RWPE2 (cell line): ENCODE data around the gene FOXR1.
A peak's percentile ranks its signal among the peaks of the same experiment; 100 is the strongest.

ENCODE experiments used
- ATAC-seq: fragments of 200-7000 bp; cut with Tn5 transposase; 3 replicates; pipeline ENCODE4 v1.9.1; 2021; ENCODE audit warnings: low read depth
- DNase-seq: peaks from one replicate; pipeline ENCODE4 v3.0.0-alpha.2; 2020; ENCODE audit warnings: low spot score
- H3K27ac ChIP-seq: fragments of 450-650 bp; 2 replicates; pipeline ENCODE4 v1.5.1; 2017; ENCODE audit warnings: mild to moderate bottlenecking; ENCODE audit not compliant: poor library complexity, severe bottlenecking
- H3K27me3 ChIP-seq: fragments of 250-450 bp; sonication (Bioruptor Pico); 2 replicates; pipeline ENCODE4 v1.5.1; 2021; ENCODE audit warnings: mild to moderate bottlenecking, moderate library complexity; ENCODE audit not compliant: insufficient read depth, poor library complexity, severe bottlenecking
- H3K36me3 ChIP-seq: fragments of 250-450 bp; sonication (Bioruptor Pico); 2 replicates; pipeline ENCODE4 v1.5.1; 2020; ENCODE audit warnings: low read depth, mild to moderate bottlenecking, moderate library complexity
- H3K4me1 ChIP-seq: fragments of 250-450 bp; sonication (Bioruptor Pico); 2 replicates; pipeline ENCODE4 v1.5.1; 2021; ENCODE audit warnings: mild to moderate bottlenecking, moderate library complexity; ENCODE audit not compliant: insufficient read depth, poor library complexity, severe bottlenecking
- H3K4me3 ChIP-seq: fragments of 250-450 bp; sonication (Bioruptor Pico); 2 replicates; pipeline ENCODE4 v1.5.1; 2021; ENCODE audit warnings: mild to moderate bottlenecking, moderate library complexity; ENCODE audit not compliant: severe bottlenecking
- H3K9me3 ChIP-seq: fragments of 250-450 bp; sonication (Bioruptor Pico); 2 replicates; pipeline ENCODE4 v1.5.1; 2021; ENCODE audit warnings: mild to moderate bottlenecking, moderate library complexity; ENCODE audit not compliant: severe bottlenecking
- TF ChIP-seq, protein P1 (sequence below): fragments of 450-650 bp; IDR thresholded peaks from one replicate; pipeline ENCODE4 v1.5.1; 2017; ENCODE audit warnings: mild to moderate bottlenecking, moderate library complexity; ENCODE audit not compliant: poor library complexity, severe bottlenecking

FOXR1 gene

GRCh38 chr11:118924591-118925585, 46.7 kb upstream of the FOXR1 start:
- ATAC-seq: no peak
- no peaks in the 10 kb centered on the region for H3K9me3 ChIP-seq
- peaks cover 29% of the 10 kb centered on the region for H3K36me3 ChIP-seq
- peak overlapping the region; percentile 100 for H3K27ac ChIP-seq
- peaks cover 19% of the 10 kb centered on the region for H3K4me1 ChIP-seq
- peak overlapping the region; percentile 82 for H3K4me3 ChIP-seq
- DNase-seq: no peak
- TF ChIP-seq, protein P1, sequence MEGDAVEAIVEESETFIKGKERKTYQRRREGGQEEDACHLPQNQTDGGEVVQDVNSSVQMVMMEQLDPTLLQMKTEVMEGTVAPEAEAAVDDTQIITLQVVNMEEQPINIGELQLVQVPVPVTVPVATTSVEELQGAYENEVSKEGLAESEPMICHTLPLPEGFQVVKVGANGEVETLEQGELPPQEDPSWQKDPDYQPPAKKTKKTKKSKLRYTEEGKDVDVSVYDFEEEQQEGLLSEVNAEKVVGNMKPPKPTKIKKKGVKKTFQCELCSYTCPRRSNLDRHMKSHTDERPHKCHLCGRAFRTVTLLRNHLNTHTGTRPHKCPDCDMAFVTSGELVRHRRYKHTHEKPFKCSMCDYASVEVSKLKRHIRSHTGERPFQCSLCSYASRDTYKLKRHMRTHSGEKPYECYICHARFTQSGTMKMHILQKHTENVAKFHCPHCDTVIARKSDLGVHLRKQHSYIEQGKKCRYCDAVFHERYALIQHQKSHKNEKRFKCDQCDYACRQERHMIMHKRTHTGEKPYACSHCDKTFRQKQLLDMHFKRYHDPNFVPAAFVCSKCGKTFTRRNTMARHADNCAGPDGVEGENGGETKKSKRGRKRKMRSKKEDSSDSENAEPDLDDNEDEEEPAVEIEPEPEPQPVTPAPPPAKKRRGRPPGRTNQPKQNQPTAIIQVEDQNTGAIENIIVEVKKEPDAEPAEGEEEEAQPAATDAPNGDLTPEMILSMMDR: no peak
- H3K27me3 ChIP-seq: no peaks in the 10 kb centered on the region

DNA sequence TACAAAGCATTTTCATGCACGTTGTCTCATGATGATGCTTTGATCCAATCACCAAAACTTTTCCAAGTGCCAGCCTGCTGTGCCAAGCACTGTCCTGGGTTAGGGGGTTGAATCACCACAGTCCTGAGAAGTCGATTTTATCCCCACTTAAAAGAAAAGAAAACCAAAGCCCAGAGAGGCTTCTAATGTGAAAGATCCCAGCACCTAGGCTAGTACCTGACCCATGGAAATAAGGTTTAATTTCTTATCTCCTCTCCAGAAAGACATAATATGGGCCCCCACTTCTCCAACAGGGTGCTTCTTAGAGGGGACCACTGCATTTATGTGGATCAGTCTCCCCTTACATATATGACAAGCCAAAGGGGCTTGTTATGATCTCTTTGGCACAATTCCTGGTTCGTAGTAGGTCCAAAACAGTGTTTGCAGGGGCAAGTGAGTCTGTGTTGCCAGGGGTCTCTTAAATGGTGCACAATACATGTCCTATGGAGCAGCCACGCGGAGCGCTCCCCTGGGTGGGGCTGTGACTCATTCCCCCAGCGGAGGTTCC, 43.9 kb upstream of the FOXR1 start:
- peaks cover 20% of the 10 kb centered on the region for H3K36me3 ChIP-seq
- H3K4me3 ChIP-seq: peak overlapping the region; percentile 79
- H3K27ac ChIP-seq: peak overlapping the region; percentile 100
- no peak for ATAC-seq
- H3K9me3 ChIP-seq: no peaks in the 10 kb centered on the region
- no peak for DNase-seq
- H3K4me1 ChIP-seq: peaks cover 8% of the 10 kb centered on the region
- H3K27me3 ChIP-seq: no peaks in the 10 kb centered on the region
- TF ChIP-seq, protein P1: no peak

DNA sequence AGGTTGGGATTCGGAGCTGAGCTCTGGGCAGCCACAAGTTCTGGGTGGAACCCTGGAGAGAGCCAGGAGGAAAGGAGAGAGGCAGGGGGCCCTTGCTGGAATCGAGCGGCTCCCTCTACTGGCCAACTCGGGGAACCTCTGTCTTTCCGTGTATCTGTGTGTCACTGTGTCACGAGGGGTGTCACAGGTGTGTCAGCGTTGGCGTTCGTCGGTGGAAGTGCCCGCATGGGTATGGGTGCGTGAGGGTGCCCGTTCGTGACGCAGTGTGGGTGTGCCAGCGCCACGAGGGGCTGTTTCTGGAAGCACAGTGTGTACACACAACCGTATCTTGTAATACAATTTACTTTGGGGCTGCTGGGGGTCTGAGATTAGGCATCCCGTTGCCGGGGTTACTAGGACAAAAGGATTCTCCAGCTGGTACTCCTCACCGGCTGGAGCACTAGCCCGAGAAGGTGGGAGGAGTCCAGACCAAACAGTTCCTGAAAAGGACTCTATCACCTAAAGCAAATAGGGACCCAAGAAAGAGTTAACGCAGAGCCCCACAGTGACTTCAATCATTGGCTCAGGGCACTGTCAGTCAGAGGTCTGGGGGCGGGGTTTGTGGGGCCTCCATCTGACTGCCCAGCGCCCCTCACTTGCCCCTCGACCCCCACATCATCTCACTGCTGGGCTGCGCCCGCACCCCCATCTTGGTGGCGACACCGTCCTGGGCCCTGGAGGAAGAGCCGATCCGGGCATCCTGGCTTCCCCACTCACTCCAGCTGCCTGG, 43.3 kb upstream of the FOXR1 start:
- TF ChIP-seq, protein P1: peak; percentile 98
- ATAC-seq (peak; percentile 55), DNase-seq (peak; percentile 79)
- H3K27me3 ChIP-seq: no peaks in the 10 kb centered on the region
- H3K36me3 ChIP-seq: peaks cover 14% of the 10 kb centered on the region
- no peaks in the 10 kb centered on the region for H3K9me3 ChIP-seq
- peak overlapping the region; percentile 79 for H3K4me3 ChIP-seq
- peaks cover 8% of the 10 kb centered on the region for H3K4me1 ChIP-seq
- peak overlapping the region; percentile 100 for H3K27ac ChIP-seq

DNA sequence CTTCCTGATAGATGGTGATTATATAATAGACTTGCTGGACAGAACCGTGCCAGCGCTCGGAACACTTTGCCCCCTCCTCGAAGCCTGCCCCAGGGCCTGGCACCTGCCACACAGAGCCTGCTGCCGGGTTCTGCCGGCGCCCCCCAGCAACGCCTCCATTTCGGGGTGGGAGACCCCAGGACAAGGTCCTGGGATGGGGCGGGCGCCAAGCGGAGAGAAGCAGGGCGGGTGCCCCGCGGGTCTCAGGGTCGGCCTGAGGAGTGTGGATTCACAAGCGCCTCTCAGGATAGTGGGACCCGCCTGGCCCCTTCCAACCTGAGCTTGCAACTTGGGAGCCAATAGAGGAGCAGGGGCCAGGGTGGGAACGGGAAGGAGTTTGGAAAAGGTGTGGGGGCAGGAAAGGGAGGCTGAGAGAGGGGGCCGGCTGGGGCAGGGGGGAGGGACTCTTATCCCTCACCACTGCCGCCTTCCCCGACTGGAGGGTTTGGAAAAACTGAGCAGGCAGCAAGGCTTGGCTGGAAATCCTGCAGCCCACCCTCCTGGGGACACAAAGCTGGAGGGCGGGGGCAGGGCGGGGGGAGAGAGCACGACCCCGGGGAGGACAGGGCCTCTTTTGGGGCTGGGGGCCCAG, 42.6 kb upstream of the FOXR1 start:
- H3K27ac ChIP-seq: peak overlapping the region; percentile 100
- no peaks in the 10 kb centered on the region for H3K27me3 ChIP-seq
- H3K9me3 ChIP-seq: no peaks in the 10 kb centered on the region
- TF ChIP-seq, protein P1: no peak
- ATAC-seq (peak; percentile 4), DNase-seq (peak; percentile 78)
- peaks cover 7% of the 10 kb centered on the region for H3K36me3 ChIP-seq
- peaks cover 8% of the 10 kb centered on the region for H3K4me1 ChIP-seq
- peak overlapping the region; percentile 79 for H3K4me3 ChIP-seq
